Karpas-422 (cell line): ENCODE measurements around the gene KAZN. TPM values are rescaled to one million over a fixed set of nuclear protein-coding genes. Genes with fewer than 3 reads are reported as not detected.

ENCODE experiments used
- DNase-seq: peaks from one replicate; pipeline ENCODE4 v3.0.0-alpha.2; 2015
- H2AFZ ChIP-seq: fragments of 200-600 bp; sonication (generic); 2 replicates; pipeline ENCODE4 v1.6.1; 2014; ENCODE audit warnings: antibody characterized with exemption, low read length, mixed read lengths
- H3K27ac ChIP-seq: fragments of 200-600 bp; sonication (generic); 2 replicates; pipeline ENCODE4 v1.5.1; 2014; ENCODE audit warnings: mild to moderate bottlenecking, low read length, moderate library complexity
- H3K27me3 ChIP-seq: fragments of 200-600 bp; sonication (generic); 2 replicates; pipeline ENCODE4 v1.6.1; 2014; ENCODE audit warnings: low read length, mixed read lengths
- H3K36me3 ChIP-seq: fragments of 200-600 bp; sonication (generic); 2 replicates; pipeline ENCODE4 v1.6.1; 2014; ENCODE audit warnings: low read length, mixed read lengths; ENCODE audit not compliant: insufficient read depth
- H3K4me1 ChIP-seq: fragments of 200-600 bp; sonication (generic); 2 replicates; pipeline ENCODE4 v1.6.1; 2014; ENCODE audit warnings: mild to moderate bottlenecking, low read length, mixed read lengths
- H3K4me2 ChIP-seq: fragments of 200-600 bp; sonication (generic); 2 replicates; pipeline ENCODE4 v1.6.1; 2014; ENCODE audit warnings: low read length, low read depth, mild to moderate bottlenecking; ENCODE audit not compliant: poor library complexity, severe bottlenecking
- H3K4me3 ChIP-seq: fragments of 200-600 bp; sonication (generic); 2 replicates; pipeline ENCODE4 v1.5.1; 2014; ENCODE audit warnings: mild to moderate bottlenecking, antibody characterized with exemption, low read length, mixed read lengths
- H3K79me2 ChIP-seq: fragments of 200-600 bp; sonication (generic); 2 replicates; pipeline ENCODE4 v1.6.1; 2014; ENCODE audit warnings: mild to moderate bottlenecking, low read length, mixed read lengths
- H3K9ac ChIP-seq: fragments of 200-600 bp; sonication (generic); 2 replicates; pipeline ENCODE4 v1.6.0; 2014; ENCODE audit warnings: low read length
- H3K9me2 ChIP-seq: fragments of 200-600 bp; sonication (generic), shearing (Covaris generic); replicated peaks from 2 replicates; pipeline ENCODE4 v1.6.0; 2014; ENCODE audit warnings: mild to moderate bottlenecking, low read length, moderate library complexity; ENCODE audit not compliant: insufficient read depth
- H3K9me3 ChIP-seq: fragments of 300-700, 200-600 bp; sonication (generic); 2 replicates; pipeline ENCODE4 v1.6.1; 2014; ENCODE audit warnings: low read length, mixed read lengths
- H4K20me1 ChIP-seq: fragments of 200-600 bp; sonication (generic); 2 replicates; pipeline ENCODE4 v1.6.1; 2014; ENCODE audit warnings: mild to moderate bottlenecking, antibody characterized with exemption, low read length, low read depth; ENCODE audit not compliant: insufficient read depth
- total RNA-seq: library from RNA; depleted of rRNA; stranded (reverse); fragments of >200 nt; shearing (Covaris generic); gene quantifications from 2 replicates; pipeline ENCODE4 v1.2.3, GENCODE V29; 2014; ENCODE audit warnings: low replicate concordance

KAZN gene
- total RNA-seq, 1 experiment from 2014 or later, result not detected

GRCh38 chr1:15152318-15153183 is 554.1 kb downstream of the KAZN start:
- Histone ChIP-seq H3K9me2 (no peaks in the 10 kb centered on the region), H4K20me1 (no peaks in the 10 kb centered on the region), H3K9me3 (no peaks in the 10 kb centered on the region), H3K9ac (no peak overlapping the region), H3K4me2 (no peak overlapping the region), H3K4me3 (no peak overlapping the region), H3K79me2 (no peaks in the 10 kb centered on the region), H3K4me1 (no peaks in the 10 kb centered on the region), H3K27ac (no peak overlapping the region), H3K27me3 (no peaks in the 10 kb centered on the region), H2AFZ (no peak overlapping the region), H3K36me3 (no peaks in the 10 kb centered on the region)
- DNase-seq, result no peak

- DNase-seq, result no peak
- Histone ChIP-seq H3K36me3 (no peaks in the 10 kb centered on the region), H3K9me3 (no peaks in the 10 kb centered on the region), H3K27ac (no peak within 1 kb of the TSS), H3K79me2 (no peaks in the 10 kb centered on the region), H3K4me1 (no peaks in the 10 kb centered on the region), H3K9me2 (no peaks in the 10 kb centered on the region), H3K4me2 (no peak within 1 kb of the TSS), H2AFZ (no peak within 1 kb of the TSS), H4K20me1 (no peaks in the 10 kb centered on the region), H3K4me3 (no peak within 1 kb of the TSS), H3K9ac (no peak within 1 kb of the TSS), H3K27me3 (no peaks in the 10 kb centered on the region)
Measured at GRCh38 chr1:15153184-15153841, 554.8 kb downstream of the KAZN start, which contains the start of gene TMEM51. TSS of gene TMEM51 (plus strand) at chr1:15153747. CDS start at chr1:15215088, 61,341 bp downstream.

- Histone ChIP-seq H3K79me2 (no peaks in the 10 kb centered on the region), H3K27me3 (no peaks in the 10 kb centered on the region)
Measured at GRCh38 chr1:15153842-15154479, 555.5 kb downstream of the KAZN start.

GRCh38 chr1:15154480-15155036 is 556.1 kb downstream of the KAZN start:
- Histone ChIP-seq H3K27ac (no peak overlapping the region), H3K27me3 (no peaks in the 10 kb centered on the region), H3K4me3 (no peak overlapping the region), H3K9ac (no peak overlapping the region), H3K36me3 (no peaks in the 10 kb centered on the region), H3K4me1 (no peaks in the 10 kb centered on the region), H3K9me2 (no peaks in the 10 kb centered on the region), H2AFZ (no peak overlapping the region), H3K9me3 (no peaks in the 10 kb centered on the region), H3K79me2 (no peaks in the 10 kb centered on the region), H4K20me1 (no peaks in the 10 kb centered on the region), H3K4me2 (no peak overlapping the region)
- no peak for DNase-seq

More at GRCh38 chr1:15153842-15154479, 555.5 kb downstream of the KAZN start:
- H3K9ac ChIP-seq, result no peak overlapping the region
- no peak overlapping the region for H3K4me3 ChIP-seq
- no peaks in the 10 kb centered on the region for H3K4me1 ChIP-seq
- H2AFZ ChIP-seq, result no peak overlapping the region
- no peaks in the 10 kb centered on the region for H3K9me3 ChIP-seq
- H4K20me1 ChIP-seq, result no peaks in the 10 kb centered on the region
- no peak for DNase-seq
- H3K36me3 ChIP-seq, result no peaks in the 10 kb centered on the region
- no peaks in the 10 kb centered on the region for H3K9me2 ChIP-seq
- H3K4me2 ChIP-seq, result no peak overlapping the region
- H3K27ac ChIP-seq, result no peak overlapping the region

- H3K27ac ChIP-seq, result no peak overlapping the region
- H2AFZ ChIP-seq, result no peak overlapping the region
- H3K4me2 ChIP-seq, result no peak overlapping the region
- H3K9me3 ChIP-seq, result no peaks in the 10 kb centered on the region
- H3K79me2 ChIP-seq, result no peaks in the 10 kb centered on the region
- H3K4me1 ChIP-seq, result no peaks in the 10 kb centered on the region
- H3K4me3 ChIP-seq, result no peak overlapping the region
- H3K9ac ChIP-seq, result no peak overlapping the region
- H3K9me2 ChIP-seq, result no peaks in the 10 kb centered on the region
- no peak for DNase-seq
- no peaks in the 10 kb centered on the region for H3K27me3 ChIP-seq
- H3K36me3 ChIP-seq, result no peaks in the 10 kb centered on the region
- H4K20me1 ChIP-seq, result no peaks in the 10 kb centered on the region
Measured at GRCh38 chr1:15155191-15155590, 556.7 kb downstream of the KAZN start.

- no peak for DNase-seq
- peak overlapping the region; percentile 13 for H3K4me2 ChIP-seq
Measured at GRCh38 chr1:15155888-15156741, 557.6 kb downstream of the KAZN start.

GRCh38 chr1:15156807-15157380 is 558.4 kb downstream of the KAZN start:
- DNase-seq, result no peak
- Histone ChIP-seq H4K20me1 (no peaks in the 10 kb centered on the region), H3K4me2 (no peak overlapping the region), H3K9me2 (no peaks in the 10 kb centered on the region), H2AFZ (no peak overlapping the region), H3K9me3 (no peaks in the 10 kb centered on the region), H3K79me2 (no peaks in the 10 kb centered on the region), H3K27me3 (no peaks in the 10 kb centered on the region), H3K36me3 (no peaks in the 10 kb centered on the region), H3K4me1 (no peaks in the 10 kb centered on the region), H3K9ac (no peak overlapping the region), H3K27ac (no peak overlapping the region), H3K4me3 (no peak overlapping the region)

More at GRCh38 chr1:15155888-15156741, 557.6 kb downstream of the KAZN start:
- Histone ChIP-seq H3K9ac (no peak overlapping the region), H3K27ac (no peak overlapping the region), H3K4me3 (no peak overlapping the region), H3K27me3 (no peaks in the 10 kb centered on the region), H3K4me1 (no peaks in the 10 kb centered on the region), H3K9me3 (no peaks in the 10 kb centered on the region), H3K36me3 (no peaks in the 10 kb centered on the region), H3K9me2 (no peaks in the 10 kb centered on the region), H2AFZ (no peak overlapping the region), H4K20me1 (no peaks in the 10 kb centered on the region), H3K79me2 (no peaks in the 10 kb centered on the region)
